HEK293 (cell line): ENCODE measurements around the gene CCND1.
"Not testable (repeated sequence)": the region's sequence is repeated elsewhere in the genome, so short reads cannot be mapped to it uniquely, and the experiment has no call there.

Experiments used
- CTCF ChIA-PET: fragments of 350-600 bp; formaldehyde crosslinking; extraction: SDS; loops from one replicate; lab custom pipeline; 2021; ENCODE audit warnings: antibody characterized with exemption; lab: Yijun Ruan, JAX
- POLR2A ChIA-PET: fragments of 300-600 bp; formaldehyde crosslinking; extraction: SDS; loops from one replicate; lab custom pipeline; 2020; ENCODE audit warnings: antibody characterized with exemption, inconsistent platforms; lab: Yijun Ruan, JAX
- H3K27ac ChIP-seq: fragments of 200-500 bp; sonication (Bioruptor generic); 2 replicates; pipeline ENCODE4 v1.5.1; 2014; ENCODE audit warnings: low read depth, low read length, control low read depth, inconsistent platforms; ENCODE audit errors: extremely low read depth
- H3K36me3 ChIP-seq, 2 experiments: fragments of 200-500 bp in 1 of 2; sonication (Bioruptor generic) in 1 of 2; 1 replicate in 1 of 2; 2 replicates in 1 of 2; pipeline ENCODE4 v1.5.1; 2014 to 2017; ENCODE audit warnings: inconsistent platforms in 2 of 2, low read length in 2 of 2; ENCODE audit not compliant: control insufficient read depth in 2 of 2, insufficient read depth in 1 of 2
- H3K4me1 ChIP-seq: fragments of 200-500 bp; sonication (Bioruptor generic); 2 replicates; pipeline ENCODE4 v1.5.1; 2014; ENCODE audit warnings: mild to moderate bottlenecking, low read length, inconsistent platforms; ENCODE audit not compliant: control insufficient read depth, insufficient read depth
- H3K4me3 ChIP-seq: 2 replicates; pipeline ENCODE4 v1.5.1; 2011; ENCODE audit warnings: low read depth, mild to moderate bottlenecking, control low read depth, low read length, moderate library complexity
- H3K9me3 ChIP-seq: fragments of 200-500 bp; sonication (Bioruptor generic); 2 replicates; pipeline ENCODE4 v1.5.1; 2014; ENCODE audit warnings: low read depth, low read length, inconsistent platforms; ENCODE audit not compliant: control insufficient read depth, insufficient read depth
- GFI1B ChIP-seq: fragments of 450-650 bp; formaldehyde crosslinking; IDR thresholded peaks from 2 replicates; pipeline ENCODE4 v1.5.1; 2016; ENCODE audit warnings: missing biosample characterization, missing genetic modification characterization
- TRIM28 ChIP-seq: IDR thresholded peaks from 2 replicates; pipeline ENCODE4 v1.6.1; 2011; ENCODE audit warnings: low read length, control low read depth, borderline replicate concordance
- WT1 ChIP-seq: fragments of 450-650 bp; formaldehyde crosslinking; IDR thresholded peaks from 2 replicates; pipeline ENCODE4 v1.5.1; 2016; ENCODE audit warnings: missing biosample characterization, missing genetic modification characterization
- ZBTB11 ChIP-seq: fragments of 450-650 bp; formaldehyde crosslinking; conservative IDR thresholded peaks from 2 replicates; pipeline ENCODE4 v1.5.1; 2016; ENCODE audit warnings: low read depth, missing biosample characterization, missing genetic modification characterization
- ZBTB21 ChIP-seq: fragments of 450-650 bp; formaldehyde crosslinking; IDR thresholded peaks from 2 replicates; pipeline ENCODE4 v1.5.1; 2017; ENCODE audit warnings: missing biosample characterization, missing genetic modification characterization
- ZEB2 ChIP-seq: fragments of 450-650 bp; formaldehyde crosslinking; IDR thresholded peaks from 2 replicates; pipeline ENCODE4 v1.5.1; 2016; ENCODE audit warnings: missing biosample characterization, missing genetic modification characterization
- ZFHX2 ChIP-seq: fragments of 450-650 bp; formaldehyde crosslinking; conservative IDR thresholded peaks from 2 replicates; pipeline ENCODE4 v1.5.1; 2016; ENCODE audit warnings: missing biosample characterization, missing genetic modification characterization
- ZFP41 ChIP-seq: fragments of 450-650 bp; formaldehyde crosslinking; IDR thresholded peaks from 2 replicates; pipeline ENCODE4 v1.5.1; 2016; ENCODE audit warnings: missing biosample characterization, missing genetic modification characterization, borderline replicate concordance
- ZNF146 ChIP-seq: fragments of 450-650 bp; formaldehyde crosslinking; IDR thresholded peaks from 2 replicates; pipeline ENCODE4 v1.5.1; 2016; ENCODE audit warnings: missing biosample characterization, missing genetic modification characterization
- ZNF202 ChIP-seq: fragments of 450-650 bp; formaldehyde crosslinking; IDR thresholded peaks from 2 replicates; pipeline ENCODE4 v1.5.1; 2016; ENCODE audit warnings: missing biosample characterization, missing genetic modification characterization, borderline replicate concordance
- ZNF302 ChIP-seq: fragments of 450-650 bp; formaldehyde crosslinking; IDR thresholded peaks from 2 replicates; pipeline ENCODE4 v1.5.1; 2016; ENCODE audit warnings: missing biosample characterization, missing genetic modification characterization, low read depth
- ZNF362 ChIP-seq: fragments of 450-650 bp; formaldehyde crosslinking; IDR thresholded peaks from 2 replicates; pipeline ENCODE4 v1.5.1; 2016; ENCODE audit warnings: missing biosample characterization, missing genetic modification characterization
- ZNF404 ChIP-seq: fragments of 450-650 bp; formaldehyde crosslinking; IDR thresholded peaks from 2 replicates; pipeline ENCODE4 v1.5.1; 2017; ENCODE audit warnings: missing biosample characterization, missing genetic modification characterization
- ZNF501 ChIP-seq: fragments of 450-650 bp; formaldehyde crosslinking; IDR thresholded peaks from 2 replicates; pipeline ENCODE4 v1.5.1; 2016; ENCODE audit warnings: missing biosample characterization, missing genetic modification characterization
- ZNF510 ChIP-seq: fragments of 450-650 bp; formaldehyde crosslinking; IDR thresholded peaks from 2 replicates; pipeline ENCODE4 v1.5.1; 2018; ENCODE audit warnings: mild to moderate bottlenecking, missing genetic modification characterization, missing biosample characterization; ENCODE audit not compliant: insufficient replicate concordance
- ZNF544 ChIP-seq: fragments of 450-650 bp; formaldehyde crosslinking; IDR thresholded peaks from 2 replicates; pipeline ENCODE4 v1.5.0; 2017; ENCODE audit warnings: missing biosample characterization, missing genetic modification characterization
- ZNF600 ChIP-seq: fragments of 450-650 bp; formaldehyde crosslinking; IDR thresholded peaks from 2 replicates; pipeline ENCODE4 v1.5.1; 2016; ENCODE audit warnings: missing biosample characterization, missing genetic modification characterization
- ZNF837 ChIP-seq: fragments of 450-650 bp; formaldehyde crosslinking; IDR thresholded peaks from 2 replicates; pipeline ENCODE4 v1.5.1; 2016; ENCODE audit warnings: missing biosample characterization, missing genetic modification characterization
- ZSCAN4 ChIP-seq: fragments of 450-650 bp; formaldehyde crosslinking; IDR thresholded peaks from 2 replicates; pipeline ENCODE4 v1.5.1; 2017; ENCODE audit warnings: missing biosample characterization, missing genetic modification characterization

The CCND1 gene

GRCh38 chr11:69686452-69686851 is 45.5 kb downstream of the CCND1 start:
- no peaks in the 10 kb centered on the region for H3K36me3 ChIP-seq
- no peak overlapping the region for H3K27ac ChIP-seq
- CTCF ChIA-PET, result interaction anchor here (0.6 to 2.8 kb wide), 8 partner anchors 13 to 1015 kb away, joined by 3 to 20 read pairs (median 4); no protein-coding TSS in a partner anchor
- 0 out of 2 replicates have a peak, but pooled peaks have one; percentile 7 for TF ChIP-seq ZFHX2 (tag by site-specific recombination)
- TF ChIP-seq ZNF544 (tag by site-specific recombination), result no peak
- no peak for TF ChIP-seq ZNF362 (tag by site-specific recombination)
- H3K4me1 ChIP-seq, result no peaks in the 10 kb centered on the region
- H3K9me3 ChIP-seq, result no peaks in the 10 kb centered on the region
- no peak overlapping the region for H3K4me3 ChIP-seq
- POLR2A ChIA-PET, result interaction anchor here (0.5 kb wide), 1 partner anchor 12 kb away, joined by 3 read pairs; no protein-coding TSS in a partner anchor

DNA sequence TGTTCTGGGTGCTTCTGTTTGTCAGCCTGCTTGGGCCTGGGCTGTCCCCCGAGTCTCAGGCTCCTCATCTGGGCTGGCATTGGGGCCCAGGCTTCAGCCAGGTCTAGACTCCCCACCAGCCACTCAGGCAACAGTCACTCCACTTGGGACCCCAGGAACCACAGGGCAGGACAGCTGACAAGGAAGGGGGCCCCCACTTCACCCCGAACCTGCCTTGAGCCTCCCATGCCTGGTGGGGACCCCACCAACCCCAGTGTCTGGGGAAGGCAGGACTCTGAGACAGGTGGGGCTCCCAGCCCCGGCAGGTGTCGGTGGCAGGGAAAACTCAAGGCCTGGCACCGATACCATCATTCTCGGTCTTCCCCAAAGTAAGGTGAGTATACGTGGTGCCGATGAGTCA is 45.9 kb downstream of the CCND1 start:
- H3K36me3 ChIP-seq, result no peaks in the 10 kb centered on the region
- no peak overlapping the region for H3K27ac ChIP-seq
- no peak for TF ChIP-seq ZFP41 (tag by site-specific recombination)
- TF ChIP-seq ZNF404 (tag by site-specific recombination), result no peak
- TF ChIP-seq ZNF146 (tag by site-specific recombination), result no peak
- TF ChIP-seq ZNF600 (tag by site-specific recombination), result no peak
- TF ChIP-seq TRIM28, result no peak
- TF ChIP-seq ZNF202 (tag by site-specific recombination), result no peak
- no peak for TF ChIP-seq ZNF837 (tag by site-specific recombination)
- TF ChIP-seq ZEB2 (tag by site-specific recombination), result no peak
- TF ChIP-seq ZNF510, result no peak
- H3K4me3 ChIP-seq, result no peak overlapping the region
- H3K9me3 ChIP-seq, result no peaks in the 10 kb centered on the region
- POLR2A ChIA-PET, result interaction anchor here (0.5 kb wide), 1 partner anchor 12 kb away, joined by 3 read pairs; no protein-coding TSS in a partner anchor
- CTCF ChIA-PET, result interaction anchor here (0.7 to 2.8 kb wide), 6 partner anchors 12 to 510 kb away, joined by 3 to 20 read pairs (median 5); no protein-coding TSS in a partner anchor
- no peaks in the 10 kb centered on the region for H3K4me1 ChIP-seq

GRCh38 chr11:69687969-69688771 is 47.2 kb downstream of the CCND1 start:
- H3K27ac ChIP-seq, POLR2A ChIA-PET, H3K9me3 ChIP-seq, H3K4me1 ChIP-seq, H3K36me3 ChIP-seq, H3K4me3 ChIP-seq: not testable (repeated sequence)
- CTCF ChIA-PET, result interaction anchor here (2.2 kb wide), 1 partner anchor 113 kb away, joined by 6 read pairs; no protein-coding TSS in a partner anchor

DNA sequence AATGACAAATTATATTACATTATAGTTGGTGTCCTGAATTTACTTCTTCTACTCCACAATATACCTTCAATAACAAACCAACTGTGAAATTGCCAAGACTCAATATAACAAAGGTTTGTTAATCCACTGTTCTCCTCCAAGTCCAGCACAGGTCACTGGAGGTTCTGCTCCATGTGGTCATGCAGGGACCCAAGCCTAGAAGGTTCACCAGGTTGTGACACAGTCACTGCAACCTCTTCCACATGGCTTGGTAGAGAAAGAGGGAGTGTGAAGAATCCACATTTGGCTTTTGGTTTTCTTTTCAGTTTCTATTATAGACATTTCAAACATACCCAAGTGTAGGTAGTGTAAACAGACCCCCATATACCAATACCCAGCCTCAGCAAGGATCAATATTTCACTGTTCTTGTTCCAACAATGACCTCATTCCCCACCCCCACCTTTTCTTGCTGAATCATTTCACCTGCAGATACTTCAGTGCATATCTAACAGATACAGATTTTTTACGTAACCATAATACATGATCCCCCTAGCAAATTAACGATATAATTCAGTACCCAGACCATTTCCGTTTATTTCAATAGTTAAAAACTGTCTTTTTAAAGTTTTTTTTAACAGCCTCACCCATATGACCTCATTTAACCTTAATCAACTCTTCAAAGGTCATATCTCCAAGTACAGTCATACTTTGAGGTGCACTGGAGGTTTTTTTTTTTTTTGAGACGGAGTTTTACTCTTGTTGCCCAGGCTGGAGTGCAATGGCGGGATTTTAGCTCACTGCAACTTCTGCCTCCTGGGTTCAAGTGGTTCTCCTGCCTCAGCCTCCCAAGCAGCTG is 48.7 kb downstream of the CCND1 start:
- CTCF ChIA-PET, result interaction anchor here (0.6 kb wide), 1 partner anchor 175 kb away, joined by 4 read pairs; no protein-coding TSS in a partner anchor
- Histone ChIP-seq H3K4me3 (no peak overlapping the region), H3K9me3 (no peaks in the 10 kb centered on the region), H3K36me3 (no peaks in the 10 kb centered on the region), H3K27ac (no peak overlapping the region), H3K4me1 (no peaks in the 10 kb centered on the region)
- POLR2A ChIA-PET, result interaction anchor here (0.7 kb wide), 1 partner anchor 496 kb away, joined by 4 read pairs; no protein-coding TSS in a partner anchor
- TF ChIP-seq ZNF544 (tag by site-specific recombination) (no peak), ZNF501 (tag by site-specific recombination) (no peak), GFI1B (tag by site-specific recombination) (no peak), ZNF302 (tag by site-specific recombination) (no peak), WT1 (tag by site-specific recombination) (no peak), ZSCAN4 (tag by site-specific recombination) (no peak), ZBTB21 (no peak), ZBTB11 (tag by site-specific recombination) (no peak)
